H1 (cell line): ENCODE measurements around the gene ADAMTS16. TPM values are rescaled to one million over a fixed set of nuclear protein-coding genes. Genes with fewer than 3 reads are reported as not detected.

Experiments used
- CTCF ChIA-PET: fragments of 300-600 bp; sonication (Branson Sonifier 250); formaldehyde crosslinking; loops from one replicate; lab custom pipeline; 2021; ENCODE audit not compliant: partially characterized antibody; lab: Charles Lee
- POLR2A ChIA-PET: fragments of 300-600 bp; sonication (Branson Sonifier 250); formaldehyde crosslinking; loops from one replicate; lab custom pipeline; 2021; ENCODE audit warnings: inconsistent platforms; ENCODE audit not compliant: partially characterized antibody; lab: Charles Lee
- DNase-seq, 2 experiments: peaks; one replicate each; pipeline versions ENCODE4 v3.0.0 to v3.0.0-alpha.2; 2010 to 2022; ENCODE audit warnings: low spot score in 2 of 2, low read depth in 1 of 2, mixed read lengths in 1 of 2
- FAIRE-seq: peaks from 2 replicates; lab custom pipeline; 2011; peaks lifted over from hg19 to GRCh38; lab: Jason Lieb, UNC
- H2AFZ ChIP-seq: 2 replicates; pipeline ENCODE4 v1.8.1; 2012; ENCODE audit warnings: low read length, inconsistent platforms
- H2AK5ac ChIP-seq: 2 replicates; pipeline ENCODE4 v1.6.1; 2013; ENCODE audit warnings: low read depth, low read length
- H2BK120ac ChIP-seq: replicated peaks from 2 replicates; pipeline ENCODE3; 2013; ENCODE audit warnings: low read depth, low read length, inconsistent platforms
- H2BK12ac ChIP-seq: 2 replicates; pipeline ENCODE4 v1.6.1; 2013; ENCODE audit warnings: low read depth, low read length
- H2BK15ac ChIP-seq: 2 replicates; pipeline ENCODE4 v1.6.1; 2013; ENCODE audit warnings: low read length
- H2BK20ac ChIP-seq: 2 replicates; pipeline ENCODE4 v1.6.1; 2013; ENCODE audit warnings: low read length
- H2BK5ac ChIP-seq: 2 replicates; pipeline ENCODE4 v1.6.1; 2013; ENCODE audit warnings: low read depth, low read length
- H3K14ac ChIP-seq: 2 replicates; pipeline ENCODE4 v1.6.1; 2013; ENCODE audit warnings: inconsistent platforms; ENCODE audit not compliant: insufficient read length
- H3K18ac ChIP-seq: 2 replicates; pipeline ENCODE4 v1.6.1; 2013; ENCODE audit warnings: low read length; ENCODE audit errors: extremely low read depth
- H3K23ac ChIP-seq: 2 replicates; pipeline ENCODE4 v1.6.1; 2013; ENCODE audit warnings: inconsistent platforms; ENCODE audit not compliant: insufficient read length
- H3K23me2 ChIP-seq: 2 replicates; pipeline ENCODE4 v1.6.1; 2013; ENCODE audit warnings: low read depth, low read length
- H3K27ac ChIP-seq: 2 replicates; pipeline ENCODE4 v1.6.1; 2011; ENCODE audit warnings: low read depth, low read length, inconsistent platforms
- H3K27me3 ChIP-seq, 4 experiments: replicated peaks in 1 of 4; 1 replicate in 1 of 4; 2 replicates in 3 of 4; pipeline versions ENCODE4 v1.6.1 to v1.8.1; 2011 to 2013; ENCODE audit warnings: low read length in 3 of 4, mild to moderate bottlenecking in 3 of 4, inconsistent platforms in 2 of 4, mixed read lengths in 2 of 4, moderate library complexity in 1 of 4; ENCODE audit not compliant: control insufficient read depth in 3 of 4, insufficient read depth in 3 of 4; ENCODE audit errors: extremely low read depth in 1 of 4
- H3K36me3 ChIP-seq, 4 experiments: 2 replicates each; pipeline versions ENCODE4 v1.6.1 to v1.8.1; 2011 to 2013; ENCODE audit warnings: mild to moderate bottlenecking in 4 of 4, low read length in 3 of 4, moderate library complexity in 2 of 4, control low read depth in 1 of 4, inconsistent platforms in 1 of 4; ENCODE audit not compliant: insufficient read depth in 4 of 4, control insufficient read depth in 2 of 4
- H3K4ac ChIP-seq: replicated peaks from 2 replicates; pipeline ENCODE3; 2013; ENCODE audit warnings: low read length, low read depth, mixed read lengths, inconsistent platforms; ENCODE audit not compliant: insufficient read length
- H3K4me1 ChIP-seq, 4 experiments: replicated peaks in 1 of 4; 1 replicate in 1 of 4; 2 replicates in 3 of 4; pipeline versions ENCODE4 v1.6.1 to v1.8.1; 2011 to 2013; ENCODE audit warnings: low read length in 3 of 4, inconsistent platforms in 2 of 4, mixed read lengths in 1 of 4; ENCODE audit not compliant: insufficient read depth in 4 of 4, control insufficient read depth in 3 of 4
- H3K4me2 ChIP-seq, 2 experiments: 2 replicates each; pipeline versions ENCODE4 v1.6.1 to v1.8.1; 2011 to 2013; ENCODE audit warnings: low read depth in 2 of 2, low read length in 2 of 2, control low read depth in 1 of 2, inconsistent platforms in 1 of 2, mild to moderate bottlenecking in 1 of 2; ENCODE audit not compliant: insufficient read depth in 1 of 2
- H3K4me3 ChIP-seq, 4 experiments: fragments of 200-600, 300-600 bp in 1 of 4; sonication (generic), shearing (Covaris generic), sonication (Bioruptor Twin) in 1 of 4; 2 replicates each; pipeline versions ENCODE4 v1.5.1 to v1.8.1; 2011 to 2016; ENCODE audit warnings: low read length in 4 of 4, low read depth in 3 of 4, control low read depth in 2 of 4, inconsistent platforms in 2 of 4, mild to moderate bottlenecking in 2 of 4, mixed read lengths in 1 of 4, moderate library complexity in 1 of 4; ENCODE audit not compliant: insufficient read depth in 2 of 4; ENCODE audit errors: extremely low read depth in 1 of 4
- H3K56ac ChIP-seq: replicated peaks from 2 replicates; pipeline ENCODE3; 2013; ENCODE audit warnings: low read depth, mild to moderate bottlenecking, mixed read lengths, low read length, inconsistent platforms; ENCODE audit not compliant: insufficient read length
- H3K79me1 ChIP-seq: 2 replicates; pipeline ENCODE4 v1.6.1; 2013; ENCODE audit warnings: low read depth, low read length, control low read depth
- H3K79me2 ChIP-seq, 2 experiments: 2 replicates each; pipeline versions ENCODE4 v1.6.1 to v1.8.1; 2012 to 2013; ENCODE audit warnings: low read length in 2 of 2, mild to moderate bottlenecking in 2 of 2, inconsistent platforms in 1 of 2; ENCODE audit not compliant: insufficient read depth in 2 of 2, control insufficient read depth in 1 of 2
- H3K9ac ChIP-seq, 4 experiments: replicated peaks in 1 of 4; 1 replicate in 1 of 4; 2 replicates in 3 of 4; pipeline versions ENCODE4 v1.6.1 to v1.8.1; 2011 to 2013; ENCODE audit warnings: low read depth in 3 of 4, low read length in 3 of 4, control low read depth in 2 of 4, mild to moderate bottlenecking in 2 of 4, moderate library complexity in 2 of 4, inconsistent platforms in 1 of 4; ENCODE audit errors: extremely low read depth in 1 of 4
- H3K9me3 ChIP-seq, 2 experiments: 2 replicates each; pipeline versions ENCODE4 v1.6.1 to v1.8.1; 2012 to 2013; ENCODE audit warnings: mild to moderate bottlenecking in 2 of 2, moderate library complexity in 2 of 2, control low read depth in 1 of 2, inconsistent platforms in 1 of 2, low read depth in 1 of 2, low read length in 1 of 2, mixed read lengths in 1 of 2; ENCODE audit not compliant: insufficient read depth in 2 of 2
- H4K20me1 ChIP-seq, 2 experiments: replicated peaks in 1 of 2; 2 replicates each; pipeline versions ENCODE3 to v1.8.1; 2011 to 2013; ENCODE audit warnings: inconsistent platforms in 2 of 2, low read length in 2 of 2, mild to moderate bottlenecking in 1 of 2; ENCODE audit not compliant: insufficient read depth in 2 of 2, control insufficient read depth in 1 of 2
- H4K5ac ChIP-seq: 2 replicates; pipeline ENCODE4 v1.6.1; 2013; ENCODE audit warnings: low read length, low read depth, mixed read lengths, inconsistent platforms; ENCODE audit not compliant: insufficient read length
- H4K8ac ChIP-seq: 2 replicates; pipeline ENCODE4 v1.8.0; 2013; ENCODE audit warnings: mild to moderate bottlenecking, moderate library complexity, low read length, inconsistent platforms; ENCODE audit not compliant: insufficient read depth; ENCODE audit errors: extremely low read depth
- H4K91ac ChIP-seq: replicated peaks from 2 replicates; pipeline ENCODE3; 2013; ENCODE audit warnings: low read length, mixed read lengths, inconsistent platforms; ENCODE audit not compliant: insufficient read length
- ASH2L ChIP-seq: fragments of 200-600, 300-600 bp; sonication (generic); IDR thresholded peaks from one replicate; pipeline ENCODE4 v1.7.1; 2017; ENCODE audit warnings: low read length
- BACH1 ChIP-seq: IDR thresholded peaks from 2 replicates; pipeline ENCODE4 v1.6.1; 2012; ENCODE audit warnings: low read length, improper control_type of control experiment
- CHD2 ChIP-seq: IDR thresholded peaks from 2 replicates; pipeline ENCODE4 v1.6.1; 2012; ENCODE audit warnings: low read length, improper control_type of control experiment
- CREB1 ChIP-seq: IDR thresholded peaks from 2 replicates; pipeline ENCODE4 v1.6.1; 2012; ENCODE audit warnings: inconsistent platforms
- HDAC2 ChIP-seq, 2 experiments: fragments of 300-600 bp in 1 of 2; sonication (generic) in 1 of 2; IDR thresholded peaks; 2 replicates each; pipeline ENCODE4 v1.6.1; 2011 to 2012; ENCODE audit warnings: low read depth in 2 of 2, low read length in 2 of 2, mild to moderate bottlenecking in 2 of 2, moderate library complexity in 2 of 2, borderline replicate concordance in 1 of 2, inconsistent platforms in 1 of 2
- JUND ChIP-seq: IDR thresholded peaks from 2 replicates; pipeline ENCODE4 v1.6.1; 2011; ENCODE audit warnings: mild to moderate bottlenecking, improper control_type of control experiment, low read length
- POLR2A ChIP-seq, 2 experiments: IDR thresholded peaks; 1 replicate in 1 of 2; 2 replicates in 1 of 2; pipeline ENCODE4 v1.6.1; 2011; ENCODE audit warnings: low read depth in 2 of 2, low read length in 2 of 2, mild to moderate bottlenecking in 2 of 2; ENCODE audit errors: control extremely low read depth in 1 of 2
- RFX5 ChIP-seq: IDR thresholded peaks from 2 replicates; pipeline ENCODE4 v1.6.1; 2011; ENCODE audit warnings: low read depth, low read length, improper control_type of control experiment, borderline replicate concordance
- SAP30 ChIP-seq: fragments of 300-600 bp; sonication (generic); IDR thresholded peaks from 2 replicates; pipeline ENCODE4 v1.7.1; 2012; ENCODE audit warnings: low read length, moderate library complexity, mild to moderate bottlenecking, inconsistent platforms; ENCODE audit not compliant: insufficient read depth, insufficient replicate concordance
- SIN3A ChIP-seq, 2 experiments: IDR thresholded peaks in 1 of 2; conservative IDR thresholded peaks in 1 of 2; 2 replicates each; pipeline ENCODE4 v1.6.1; 2011 to 2012; ENCODE audit warnings: low read length in 2 of 2, improper control_type of control experiment in 1 of 2, low read depth in 1 of 2, mild to moderate bottlenecking in 1 of 2
- SIX5 ChIP-seq: IDR thresholded peaks from 2 replicates; pipeline ENCODE4 v1.6.1; 2011; ENCODE audit warnings: mild to moderate bottlenecking, low read depth, low read length
- SRF ChIP-seq: IDR thresholded peaks from 2 replicates; pipeline ENCODE4 v1.6.1; 2011; ENCODE audit warnings: mild to moderate bottlenecking, low read depth, low read length, moderate library complexity
- TCF12 ChIP-seq: IDR thresholded peaks from 2 replicates; pipeline ENCODE4 v1.6.1; 2011; ENCODE audit warnings: low read depth, mild to moderate bottlenecking, low read length
- WGBS, 2 experiments: shearing (Covaris generic) in 1 of 2; methylation state at CpG; one replicate each; pipeline versions ENCODE4 v1.1.6 to v1.1.7; 2013 to 2015; ENCODE audit warnings: low lambda C conversion rate in 2 of 2, mixed read lengths in 2 of 2, inconsistent platforms in 1 of 2, low coverage in 1 of 2, missing lambda C conversion rate in 1 of 2; ENCODE audit not compliant: insufficient replicate concordance in 2 of 2, insufficient coverage in 1 of 2, insufficient read length in 1 of 2; ENCODE audit errors: extremely low coverage in 1 of 2, missing lambda C conversion rate in 1 of 2; 5-methylcytosine and 5-hydroxymethylcytosine counted together
- polyA plus RNA-seq, 7 experiments: library from polyadenylated mRNA; depleted of rRNA in 3 of 7; stranded (reverse) in 5 of 7; unstranded in 2 of 7; fragments of >200 nt in 5 of 7; fragments of 200-250 nt in 2 of 7; gene quantifications; 1 replicate in 5 of 7; 2 replicates in 1 of 7; 4 replicates in 1 of 7; pipeline versions ENCODE4 v1.2.1 to v1.2.3, GENCODE V29; 2011 to 2013; ENCODE audit warnings: missing spikeins in 2 of 7, mixed read lengths in 2 of 7
- total RNA-seq: library from RNA; stranded (reverse); fragmentation: NEBNext Ultra II Directional; extraction: Animal tissue kit (Norgen Biotek cat#: 25700); gene quantifications from 2 replicates; pipeline ENCODE4 v1.2.1, GENCODE V29; 2021
- TF ChIP-seq, protein P1 (sequence below): IDR thresholded peaks from 2 replicates; pipeline ENCODE4 v1.6.1; 2012; ENCODE audit warnings: low read length, inconsistent platforms

Gene ADAMTS16
- total and polyA plus RNA-seq, 2 of the 8 experiments (the other 6 are each of a cell fraction or from before 2014, with no cell fraction given) = 3.7 to 16.0 TPM

DNA sequence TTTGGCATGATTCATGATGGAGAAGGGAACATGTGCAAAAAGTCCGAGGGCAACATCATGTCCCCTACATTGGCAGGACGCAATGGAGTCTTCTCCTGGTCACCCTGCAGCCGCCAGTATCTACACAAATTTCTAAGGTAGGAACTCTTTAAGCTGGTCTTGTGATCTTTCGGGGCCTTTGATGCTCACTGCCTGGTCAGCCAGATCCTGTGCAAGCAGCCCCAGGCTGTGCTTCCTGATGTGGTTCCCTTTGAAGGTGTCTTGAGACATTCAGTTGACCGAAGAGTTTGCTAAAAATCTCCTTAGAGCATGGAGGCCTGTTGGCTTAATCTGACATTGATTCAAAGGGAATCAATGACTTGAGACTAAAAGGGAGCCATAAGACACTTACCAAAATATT is 60.0 kb downstream of the ADAMTS16 start:
- H3K56ac ChIP-seq = no peak overlapping the region
- no peak overlapping the region for H3K9ac ChIP-seq
- H3K4me3 ChIP-seq = no peak overlapping the region
- no peak overlapping the region for H2BK120ac ChIP-seq
- no peaks in the 10 kb centered on the region; the same call in 1 of the 2 replicates for H3K79me1 ChIP-seq
- H3K4ac ChIP-seq = no peak overlapping the region
- CTCF ChIA-PET = interaction anchor here (0.6 to 1.7 kb wide), 2 partner anchors 56 to 219 kb away, joined by 3 to 4 read pairs; no protein-coding TSS in a partner anchor
- H2BK12ac ChIP-seq = no peak overlapping the region
- no peaks in the 10 kb centered on the region for H3K9me3 ChIP-seq
- H4K5ac ChIP-seq = no peak overlapping the region
- H3K27ac ChIP-seq = no peak overlapping the region
- H3K14ac ChIP-seq = no peak overlapping the region
- FAIRE-seq (no peak), DNase-seq (no peak)
- no peak overlapping the region for H2BK20ac ChIP-seq
- POLR2A ChIA-PET = no interaction called here
- no peak overlapping the region for H2BK5ac ChIP-seq
- H2AFZ ChIP-seq = no peak overlapping the region
- no peaks in the 10 kb centered on the region for H4K20me1 ChIP-seq
- H3K23ac ChIP-seq = no peak overlapping the region
- no peak overlapping the region for H2AK5ac ChIP-seq
- H3K23me2 ChIP-seq = no peaks in the 10 kb centered on the region
- H3K36me3 ChIP-seq = peaks cover 0 to 5% (median 0%) of the 10 kb centered on the region in 4 experiments; a peak in 2 of 8 replicates
- H3K27me3 ChIP-seq = no peaks in the 10 kb centered on the region
- no peak overlapping the region for H4K91ac ChIP-seq
- no peak overlapping the region for H3K18ac ChIP-seq
- peaks cover 3 to 11% (median 7%) of the 10 kb centered on the region in 4 experiments; a peak in 6 of 7 replicates for H3K4me1 ChIP-seq
- no peaks in the 10 kb centered on the region for H3K79me2 ChIP-seq
- no peak overlapping the region for H3K4me2 ChIP-seq
- TF ChIP-seq, protein P1, sequence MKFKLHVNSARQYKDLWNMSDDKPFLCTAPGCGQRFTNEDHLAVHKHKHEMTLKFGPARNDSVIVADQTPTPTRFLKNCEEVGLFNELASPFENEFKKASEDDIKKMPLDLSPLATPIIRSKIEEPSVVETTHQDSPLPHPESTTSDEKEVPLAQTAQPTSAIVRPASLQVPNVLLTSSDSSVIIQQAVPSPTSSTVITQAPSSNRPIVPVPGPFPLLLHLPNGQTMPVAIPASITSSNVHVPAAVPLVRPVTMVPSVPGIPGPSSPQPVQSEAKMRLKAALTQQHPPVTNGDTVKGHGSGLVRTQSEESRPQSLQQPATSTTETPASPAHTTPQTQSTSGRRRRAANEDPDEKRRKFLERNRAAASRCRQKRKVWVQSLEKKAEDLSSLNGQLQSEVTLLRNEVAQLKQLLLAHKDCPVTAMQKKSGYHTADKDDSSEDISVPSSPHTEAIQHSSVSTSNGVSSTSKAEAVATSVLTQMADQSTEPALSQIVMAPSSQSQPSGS = no peak
- no peak for TF ChIP-seq CREB1
- TF ChIP-seq CHD2 = no peak
- TF ChIP-seq SIN3A (conservative IDR thresholded peaks at IDR 0.05 in 1 of 2, IDR thresholded peaks at IDR 0.05 in 1 of 2; ENCODE audit: low read depth in 1 of 2, low read length in 2 of 2) = no peak
- TF ChIP-seq HDAC2 (IDR thresholded peaks at IDR 0.05; ENCODE audit: borderline replicate concordance in 1 of 2, low read depth in 2 of 2, low read length in 2 of 2) = no peak
- TF ChIP-seq SIX5 = no peak
- no peak for TF ChIP-seq ASH2L
- no peak for TF ChIP-seq BACH1
- TF ChIP-seq SRF = no peak
- TF ChIP-seq JUND = no peak
- TF ChIP-seq POLR2A (IDR thresholded peaks at IDR 0.05; ENCODE audit: control extremely low read depth in 1 of 2, low read depth in 2 of 2, low read length in 2 of 2) = no peak
- no peak for TF ChIP-seq SAP30
- TF ChIP-seq RFX5 = no peak
- TF ChIP-seq TCF12 = no peak
- H2BK15ac ChIP-seq = no peak overlapping the region
- H4K8ac ChIP-seq = no peak overlapping the region
- WGBS, 2 experiments = 95% methylated on average over 5 of the region's 5 CpGs; no CpG with 5 or more reads in 1 of the 2 experiments
